GM21619 (cell line): ENCODE measurements around the gene E2F3.

Experiments used
- ATAC-seq: cut with Tn5 transposase; IDR thresholded peaks from one replicate; pipeline ENCODE4 v1.9.1; 2021; ENCODE audit not compliant: unreplicated experiment

The E2F3 gene

GRCh38 chr6:20402092-20402341 is 338 bp downstream of the E2F3 start:
- ATAC-seq, result no peak

- ATAC-seq, result no peak
These were observed 827 bp downstream of the E2F3 start for GRCh38 chr6:20402342-20403069.

- ATAC-seq, result peak; percentile 43
These were observed 1.5 kb downstream of the E2F3 start for GRCh38 chr6:20403070-20403765.

- ATAC-seq, result peak; percentile 3
These were observed 2.3 kb downstream of the E2F3 start for GRCh38 chr6:20403766-20404640.

- ATAC-seq, result no peak
These were observed 3.0 kb downstream of the E2F3 start for GRCh38 chr6:20404641-20405032.

- ATAC-seq, result no peak
These were observed 7.2 kb downstream of the E2F3 start for GRCh38 chr6:20408851-20409250.

GRCh38 chr6:20409427-20409971 is 7.8 kb downstream of the E2F3 start:
- peak; percentile 95 for ATAC-seq

GRCh38 chr6:20411544-20411943 is 9.9 kb downstream of the E2F3 start:
- ATAC-seq, result no peak

- ATAC-seq, result no peak
These were observed 10.4 kb downstream of the E2F3 start for GRCh38 chr6:20411953-20412681.

- no peak for ATAC-seq
These were observed 11.0 kb downstream of the E2F3 start for GRCh38 chr6:20412682-20413073.

GRCh38 chr6:20413826-20414225 is 12.1 kb downstream of the E2F3 start:
- ATAC-seq, result no peak

- ATAC-seq, result no peak
These were observed 13.0 kb downstream of the E2F3 start for GRCh38 chr6:20414711-20415110.

GRCh38 chr6:20415304-20415703 is 13.6 kb downstream of the E2F3 start:
- ATAC-seq, result no peak

- ATAC-seq, result no peak
These were observed 14.2 kb downstream of the E2F3 start for GRCh38 chr6:20415712-20416454.

- no peak for ATAC-seq
These were observed 15.1 kb downstream of the E2F3 start for GRCh38 chr6:20416567-20417345.

GRCh38 chr6:20417819-20418218 is 16.1 kb downstream of the E2F3 start:
- ATAC-seq, result peak; percentile 62

- no peak for ATAC-seq
These were observed 24.8 kb downstream of the E2F3 start for GRCh38 chr6:20426177-20427082.

- ATAC-seq, result peak; percentile 89
These were observed 26.2 kb downstream of the E2F3 start for GRCh38 chr6:20427856-20428255.
